HG02943 (cell line): Measurements from ENCODE around the gene SUPT3H.
"Not testable (repeated sequence)": the region's sequence is repeated elsewhere in the genome, so short reads cannot be mapped to it uniquely, and the experiment has no call there.

ENCODE experiments used
- ATAC-seq: cut with Tn5 transposase; IDR thresholded peaks from one replicate; pipeline ENCODE4 v1.9.1; 2021; ENCODE audit warnings: mild to moderate bottlenecking, low read depth, moderate library complexity; ENCODE audit not compliant: unreplicated experiment

Gene SUPT3H

GRCh38 chr6:45327956-45328522 is 49.7 kb downstream of the SUPT3H start, which contains the start of gene RUNX2:
Gene RUNX2, plus strand, starts transcription at chr6:45328330. Its CDS starts 397 bp downstream, at chr6:45328727.
- ATAC-seq, result no peak

GRCh38 chr6:45326698-45327417 is 50.9 kb downstream of the SUPT3H start:
- no peak for ATAC-seq

GRCh38 chr6:45323656-45324224 is 54.0 kb downstream of the SUPT3H start:
- no peak for ATAC-seq

- ATAC-seq, result no peak
Measured at GRCh38 chr6:45320349-45320748, 57.4 kb downstream of the SUPT3H start.

- no peak for ATAC-seq
Measured at GRCh38 chr6:45314146-45314545, 63.6 kb downstream of the SUPT3H start.

GRCh38 chr6:45310118-45310788 is 67.5 kb downstream of the SUPT3H start:
- ATAC-seq, result no peak

- no peak for ATAC-seq
Measured at GRCh38 chr6:45305546-45305945, 72.2 kb downstream of the SUPT3H start.

GRCh38 chr6:45302832-45303231 is 74.9 kb downstream of the SUPT3H start:
- ATAC-seq, result no peak

- ATAC-seq, result no peak
Measured at GRCh38 chr6:45301348-45302142, 76.2 kb downstream of the SUPT3H start.

- no peak for ATAC-seq
Measured at GRCh38 chr6:45300736-45301135, 77.0 kb downstream of the SUPT3H start.

GRCh38 chr6:45299096-45299581 is 78.6 kb downstream of the SUPT3H start:
- ATAC-seq, result no peak

- no peak for ATAC-seq
Measured at GRCh38 chr6:45297320-45297719, 80.4 kb downstream of the SUPT3H start.

- not testable (repeated sequence) for ATAC-seq
Measured at GRCh38 chr6:45294065-45294701, 83.6 kb downstream of the SUPT3H start.

GRCh38 chr6:45293306-45293705 is 84.4 kb downstream of the SUPT3H start:
- no peak for ATAC-seq

- ATAC-seq, result no peak
Measured at GRCh38 chr6:45289751-45290514, 87.8 kb downstream of the SUPT3H start.

- not testable (repeated sequence) for ATAC-seq
Measured at GRCh38 chr6:45286707-45287106, 91.0 kb downstream of the SUPT3H start.

GRCh38 chr6:45278367-45278766 is 99.4 kb downstream of the SUPT3H start:
- no peak for ATAC-seq

GRCh38 chr6:45277741-45278140 is 100.0 kb downstream of the SUPT3H start:
- ATAC-seq, result not testable (repeated sequence)

GRCh38 chr6:45275358-45275757 is 102.4 kb downstream of the SUPT3H start:
- ATAC-seq, result no peak
